ENCODE results near the gene BBX.
A peak's percentile ranks its signal among the peaks of the same experiment; 100 is the strongest.

BBX gene

DNA sequence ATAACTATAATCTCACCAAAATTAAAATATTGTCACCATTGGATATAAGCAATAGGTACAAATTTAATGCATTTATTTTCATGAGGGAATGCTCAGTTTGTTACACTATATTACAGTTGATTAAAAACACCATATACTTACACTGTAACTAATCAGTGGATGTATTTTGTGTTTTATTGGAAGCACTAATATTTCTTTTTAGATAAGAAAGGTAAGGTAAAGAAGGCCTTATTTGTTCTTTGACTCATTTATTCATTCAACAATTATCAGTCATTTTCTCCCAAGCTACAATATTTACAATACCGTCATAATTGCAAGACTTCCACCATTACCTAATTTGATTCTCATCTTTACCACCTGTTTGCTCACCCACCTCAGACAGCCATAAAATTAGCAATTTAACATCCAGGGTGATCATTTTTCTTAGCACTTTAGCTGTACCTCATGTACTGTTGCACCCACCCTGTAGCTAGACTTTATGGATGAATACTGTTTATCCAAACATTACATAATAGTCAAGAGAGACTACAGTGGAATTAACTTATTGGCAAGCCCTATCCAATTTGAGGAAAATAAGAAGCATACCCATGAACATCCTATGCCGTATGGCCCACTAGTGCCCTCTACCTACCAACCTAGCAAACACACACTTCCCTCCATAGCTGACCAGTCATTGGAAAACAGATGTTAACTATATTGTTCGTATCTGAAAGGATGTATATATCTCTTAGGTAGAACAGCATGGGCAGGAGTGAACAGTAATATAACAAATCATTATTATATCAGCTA is 229.6 kb downstream of the BBX start:
- DNase-seq (ENCODE audit: low read depth) = peak; percentile 14

DNA sequence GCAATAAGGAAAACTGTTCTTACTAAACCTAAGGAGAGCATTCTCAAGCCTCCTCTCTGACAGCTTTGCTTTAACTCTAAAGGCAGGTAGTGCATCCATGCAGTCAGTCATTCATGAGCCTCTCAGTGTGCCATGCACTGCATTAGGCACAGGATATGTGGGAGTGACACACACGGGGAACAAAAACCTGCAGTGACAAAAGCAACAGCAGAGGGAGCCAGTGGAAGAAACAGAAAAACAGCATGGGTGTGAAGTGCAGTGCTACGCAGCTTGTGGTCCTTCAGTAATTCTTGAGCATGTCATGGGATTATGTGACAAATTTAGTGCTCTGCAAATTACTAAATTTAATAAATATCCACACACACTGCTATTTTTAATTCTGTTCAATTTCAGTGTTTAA is 230.7 kb downstream of the BBX start:
- peak; percentile 23 for DNase-seq (ENCODE audit: low read depth)

DNA sequence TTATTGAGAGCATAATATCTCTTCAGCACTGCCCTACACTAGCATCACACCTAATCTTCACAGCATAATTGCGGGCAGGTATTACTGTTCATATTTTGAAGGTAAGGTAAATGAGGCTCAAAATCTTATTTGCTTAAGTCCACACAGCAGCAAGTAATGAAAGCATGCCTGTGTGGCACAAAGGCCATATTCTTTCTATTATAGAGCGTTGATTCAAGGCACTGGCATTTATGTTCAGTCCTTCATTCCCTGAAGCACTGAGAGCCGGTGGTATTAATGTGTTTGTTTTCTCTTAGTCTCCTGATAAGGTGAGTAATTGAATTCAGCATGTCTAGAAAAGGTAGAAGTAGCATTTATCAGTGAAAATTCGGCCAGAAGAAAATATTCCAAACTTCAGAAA is 231.2 kb downstream of the BBX start:
- no peak for DNase-seq (ENCODE audit: low read depth)

DNA sequence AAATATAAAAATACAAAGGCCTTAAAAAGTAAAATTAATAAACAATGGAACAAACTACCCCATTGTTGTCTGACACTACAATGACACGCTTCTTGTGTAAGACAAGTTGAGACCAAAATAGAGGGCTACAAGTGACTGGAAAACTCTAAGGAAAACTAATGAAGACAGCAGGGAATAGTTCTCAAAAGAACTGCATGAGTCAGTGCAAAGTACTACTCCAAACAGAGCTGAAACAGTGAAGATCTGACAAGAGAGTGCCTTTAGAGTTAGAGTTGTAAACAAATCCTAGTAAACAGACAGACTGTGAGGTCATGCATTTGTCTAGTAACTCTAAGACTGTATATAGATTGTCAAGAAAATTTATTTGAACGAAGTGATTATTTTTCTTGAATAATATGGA is 233.9 kb downstream of the BBX start:
- no peak for DNase-seq (ENCODE audit: low read depth)

DNA sequence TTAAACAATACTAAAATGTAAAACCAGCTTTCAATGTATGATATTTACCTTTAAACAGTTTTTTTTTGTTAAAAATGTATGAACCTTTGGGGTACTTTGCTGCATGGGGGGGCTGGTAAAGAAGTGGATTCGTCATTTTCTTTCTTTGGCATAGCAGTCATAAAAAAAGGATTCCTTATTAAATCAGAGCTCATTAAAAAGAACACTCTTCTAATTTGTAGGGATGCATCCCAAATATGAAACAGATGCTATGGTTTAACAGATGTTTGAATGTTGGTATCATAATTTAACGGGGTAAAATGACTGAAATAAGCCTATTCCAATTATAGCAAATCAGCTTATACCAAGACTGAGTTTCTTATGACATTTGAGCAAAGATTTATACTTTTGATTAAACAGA is 234.4 kb downstream of the BBX start:
- DNase-seq (ENCODE audit: low read depth) = no peak

DNA sequence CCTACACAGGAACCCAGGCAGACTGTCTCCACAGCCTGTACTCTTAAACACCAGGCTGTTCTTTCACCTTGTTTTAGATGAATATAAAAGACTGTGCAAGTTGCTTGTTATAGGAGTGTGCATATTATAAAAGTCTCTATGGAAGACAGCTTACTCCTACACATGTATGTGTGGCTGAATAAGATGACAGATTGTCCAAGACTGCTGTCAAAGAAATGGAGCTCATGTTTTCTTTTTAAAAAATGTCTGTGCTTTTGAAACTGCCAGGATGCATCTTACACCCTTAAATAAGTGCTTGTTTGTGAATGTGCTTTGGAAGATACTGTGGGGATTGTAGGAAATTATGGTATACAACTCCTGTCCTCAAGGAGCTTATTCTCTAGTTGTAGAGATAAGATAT is 237.4 kb downstream of the BBX start:
- DNase-seq (ENCODE audit: low read depth) = no peak

DNA sequence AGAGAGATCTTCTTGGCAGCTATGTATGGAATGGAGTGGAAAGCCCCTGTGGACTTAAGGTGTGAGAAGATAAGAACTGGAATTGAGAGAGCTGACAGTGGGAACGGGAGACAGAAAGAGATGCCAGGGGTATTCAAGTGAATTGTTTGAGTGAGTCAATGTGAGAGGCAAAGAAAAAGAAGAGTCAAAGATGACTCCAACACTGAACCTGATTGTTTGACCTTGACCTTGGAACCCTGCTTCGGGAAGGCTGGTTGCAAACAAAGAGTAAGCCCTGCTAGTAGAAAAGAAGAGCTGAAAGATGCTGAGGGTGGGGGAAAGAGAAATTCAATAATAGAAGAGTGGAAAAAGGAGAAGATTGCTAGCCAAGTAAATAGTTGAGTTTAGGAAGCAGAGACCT is 238.6 kb downstream of the BBX start:
- no peak for DNase-seq (ENCODE audit: low read depth)

DNA sequence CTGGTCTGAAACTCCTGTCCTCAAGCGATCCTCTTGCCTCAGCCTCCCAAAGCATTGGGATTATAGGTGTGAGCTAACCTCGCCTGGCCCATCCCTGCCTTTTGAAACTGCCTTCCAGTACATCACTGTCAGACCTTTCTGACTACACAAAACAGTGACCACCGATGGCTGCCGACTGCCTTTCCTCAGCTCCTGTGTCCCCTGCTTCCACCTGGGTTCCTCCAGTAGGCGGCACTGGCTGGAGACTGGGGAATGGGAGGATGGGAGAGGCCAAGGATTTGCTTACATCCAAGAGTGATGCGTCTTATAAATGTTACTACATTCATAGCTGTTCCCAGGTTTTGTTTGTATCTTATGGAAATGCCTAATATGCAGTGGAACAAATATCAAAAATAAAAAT is 242.8 kb downstream of the BBX start:
- no peak for DNase-seq (ENCODE audit: low read depth)

DNA sequence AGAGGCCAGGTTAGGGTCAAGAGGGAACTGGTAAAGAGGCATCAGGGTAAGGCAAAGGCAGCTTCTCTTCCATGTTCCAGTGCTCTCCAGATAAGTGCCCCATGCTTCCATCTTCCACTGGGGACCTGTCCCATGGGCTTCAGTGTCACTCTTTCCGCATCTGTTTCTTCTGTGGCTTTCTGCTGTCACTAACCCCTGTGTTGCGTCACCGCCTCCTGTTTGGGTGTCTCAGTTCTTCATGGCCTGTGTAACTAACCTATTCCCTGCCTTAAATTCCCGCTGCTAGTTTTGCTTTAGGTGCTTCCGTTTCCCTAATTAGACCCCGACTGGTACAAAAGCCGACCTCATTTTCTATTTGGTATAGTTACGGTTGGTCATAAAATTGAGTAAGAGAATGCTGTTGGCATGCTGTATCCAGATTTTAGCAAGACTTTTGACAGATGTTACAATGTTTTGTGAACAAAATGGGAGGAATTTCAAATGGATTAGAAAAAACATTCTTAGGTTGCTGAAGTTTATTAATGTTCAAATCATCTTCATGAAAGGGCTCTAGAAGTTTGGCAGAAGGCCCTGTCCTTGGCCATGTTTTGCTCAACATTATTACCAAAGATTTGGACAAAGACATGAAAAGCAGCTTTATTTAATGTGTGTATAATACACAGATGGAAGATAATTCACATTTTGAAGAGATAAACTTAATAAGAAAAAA is 245.3 kb downstream of the BBX start:
- no peak for DNase-seq (ENCODE audit: low read depth)

DNA sequence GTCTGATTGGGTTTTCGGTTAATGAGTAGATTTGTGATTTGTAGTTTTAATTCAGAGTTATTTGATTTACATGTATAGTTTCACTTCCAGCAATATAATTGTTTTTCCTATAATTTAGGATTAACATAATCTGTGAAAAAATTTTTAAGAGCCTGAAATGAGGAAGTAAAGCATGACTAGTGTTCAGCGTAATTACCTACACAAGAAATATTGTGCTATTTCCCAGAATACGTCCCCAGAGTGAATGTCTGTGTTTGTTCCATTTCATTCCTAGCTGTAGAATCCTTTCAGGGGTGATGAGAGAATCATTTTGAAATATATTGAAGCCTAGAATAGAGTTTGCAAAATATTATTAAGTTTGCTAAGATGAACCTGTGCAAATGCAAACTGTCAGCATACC is 247.1 kb downstream of the BBX start:
- DNase-seq (ENCODE audit: low read depth) = no peak

DNA sequence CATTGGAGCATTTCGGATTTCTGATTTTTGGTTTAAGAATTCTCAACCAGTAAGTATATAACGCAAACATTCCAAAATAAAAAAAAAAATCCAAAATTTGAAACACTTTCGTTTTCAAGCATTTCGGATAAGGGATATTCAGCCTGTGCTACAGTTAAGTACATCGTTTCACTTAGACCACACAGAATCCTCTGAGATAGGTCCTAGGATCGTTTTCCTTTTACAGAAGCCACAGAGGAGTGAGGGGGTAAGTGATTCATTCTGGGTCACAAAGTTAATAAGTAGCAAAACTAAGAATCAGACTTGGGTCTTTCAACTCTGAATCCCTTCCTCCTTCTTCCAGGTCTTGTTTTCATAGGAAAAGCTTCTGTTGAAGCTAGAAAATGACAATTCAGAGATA is 249.3 kb downstream of the BBX start:
- peak; percentile 28 for DNase-seq (ENCODE audit: low read depth)

DNA sequence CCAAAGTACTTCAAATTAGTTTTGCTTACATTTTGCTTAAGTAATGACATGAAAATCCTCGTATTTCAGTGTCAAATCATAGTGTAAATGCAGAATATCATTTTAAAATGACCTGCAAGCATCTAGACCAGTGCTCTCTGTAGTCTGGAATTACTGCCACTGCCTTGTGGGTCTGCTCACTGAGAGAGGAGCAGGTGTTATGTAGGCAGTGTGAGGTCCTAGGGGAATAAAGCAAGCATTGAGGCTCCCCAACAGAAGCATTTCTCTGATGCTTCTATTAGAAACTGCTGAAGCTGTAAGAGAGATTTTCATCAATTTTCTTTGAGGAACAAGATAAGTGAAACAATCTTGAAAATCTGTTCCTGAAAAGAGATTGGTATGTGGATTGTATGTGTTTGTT is 253.2 kb downstream of the BBX start:
- DNase-seq (ENCODE audit: low read depth) = no peak

DNA sequence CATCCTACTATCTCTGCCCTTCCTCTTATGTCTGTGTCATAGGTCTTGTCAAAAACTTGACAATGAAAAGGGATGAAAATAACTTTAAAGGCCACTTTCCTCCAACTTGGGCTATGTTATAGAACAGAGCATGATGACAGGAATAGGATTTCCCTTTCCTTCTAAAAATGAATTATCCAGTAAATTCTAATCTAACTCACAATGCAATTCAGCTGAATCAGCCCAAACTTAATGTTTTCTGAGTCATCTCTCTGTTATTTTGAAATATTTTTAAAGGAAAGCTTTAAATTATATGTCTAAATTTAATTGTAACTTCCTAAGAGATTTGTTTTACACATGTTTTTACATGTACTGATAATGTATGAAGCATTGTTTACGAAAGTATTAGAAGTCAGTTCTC is 258.5 kb downstream of the BBX start:
- DNase-seq (ENCODE audit: low read depth) = no peak

DNA sequence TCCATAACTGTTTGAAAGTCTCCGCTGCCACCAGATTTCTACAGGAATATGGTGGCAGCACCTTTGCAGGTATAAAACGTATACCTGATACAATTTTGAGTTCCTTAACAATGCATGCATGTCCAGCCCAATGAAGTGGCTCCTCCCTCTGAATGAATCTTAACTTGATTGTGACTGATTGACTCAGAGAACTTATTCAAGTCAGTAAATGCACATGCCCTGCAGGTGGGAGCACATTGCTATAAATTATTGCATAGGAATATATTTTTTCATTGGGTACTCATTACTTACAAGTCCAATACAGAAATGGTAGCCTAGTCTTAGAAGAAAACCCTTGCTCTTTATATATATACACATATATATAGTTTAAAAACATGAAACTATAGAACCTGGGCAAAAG is 259.3 kb downstream of the BBX start:
- DNase-seq (ENCODE audit: low read depth) = no peak

DNA sequence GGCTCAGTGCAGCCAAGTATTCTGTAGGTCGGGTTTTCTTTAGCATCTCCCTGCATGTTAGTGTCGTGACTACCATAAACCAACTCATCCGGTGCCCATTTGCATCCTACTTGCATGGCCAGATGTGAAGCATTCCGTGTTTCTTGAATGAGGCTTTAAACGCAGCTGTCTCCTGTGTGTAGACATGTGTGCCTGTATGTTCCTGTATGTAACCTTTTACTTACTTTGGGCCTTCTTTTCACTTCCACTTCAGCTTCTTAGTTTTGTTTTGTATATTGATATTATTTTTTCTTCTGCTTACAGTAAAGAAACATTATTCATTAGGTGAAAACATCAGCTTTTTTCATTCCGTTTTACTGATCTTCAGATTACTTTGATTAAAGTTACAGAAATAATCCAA is 267.9 kb downstream of the BBX start:
- no peak for DNase-seq (ENCODE audit: low read depth)

DNA sequence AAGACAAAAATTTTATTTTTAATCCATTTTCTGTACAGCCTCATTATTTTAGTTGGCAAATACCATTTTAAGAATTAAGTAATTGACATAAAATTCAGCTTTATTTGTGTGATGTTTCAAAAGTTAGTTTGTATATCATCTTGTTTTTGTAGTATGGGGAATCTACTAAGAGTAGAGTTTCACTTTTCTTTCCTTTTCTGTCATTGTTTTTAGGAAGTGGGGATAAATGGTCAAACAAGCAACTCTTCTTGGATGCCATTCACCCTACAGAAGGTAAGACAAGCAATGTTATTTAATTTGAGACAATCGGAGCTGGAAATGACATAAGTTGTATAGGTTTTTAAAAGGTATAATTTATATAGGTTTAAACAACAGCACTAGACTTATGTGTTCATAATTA is 268.3 kb downstream of the BBX start:
- no peak for DNase-seq (ENCODE audit: low read depth)

DNA sequence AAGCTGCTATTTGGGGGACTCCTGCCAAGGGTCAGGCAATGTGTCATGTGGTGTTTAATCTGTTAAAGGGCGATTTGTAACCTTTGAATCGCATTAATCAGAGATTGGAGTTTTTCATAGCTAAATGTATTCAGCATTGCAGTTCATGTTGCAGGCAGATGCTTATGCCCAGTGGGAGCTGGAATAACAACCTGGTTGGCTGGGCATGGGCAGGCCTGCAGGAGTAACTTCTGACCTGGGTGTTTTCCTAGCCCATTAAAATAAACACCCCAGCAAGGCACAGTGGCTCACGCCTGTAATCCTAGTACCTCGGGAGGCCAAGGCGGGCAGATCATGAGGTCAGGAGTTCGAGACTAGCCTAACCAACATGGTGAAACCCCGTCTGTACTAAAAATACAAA is 268.7 kb downstream of the BBX start:
- no peak for DNase-seq (ENCODE audit: low read depth)

DNA sequence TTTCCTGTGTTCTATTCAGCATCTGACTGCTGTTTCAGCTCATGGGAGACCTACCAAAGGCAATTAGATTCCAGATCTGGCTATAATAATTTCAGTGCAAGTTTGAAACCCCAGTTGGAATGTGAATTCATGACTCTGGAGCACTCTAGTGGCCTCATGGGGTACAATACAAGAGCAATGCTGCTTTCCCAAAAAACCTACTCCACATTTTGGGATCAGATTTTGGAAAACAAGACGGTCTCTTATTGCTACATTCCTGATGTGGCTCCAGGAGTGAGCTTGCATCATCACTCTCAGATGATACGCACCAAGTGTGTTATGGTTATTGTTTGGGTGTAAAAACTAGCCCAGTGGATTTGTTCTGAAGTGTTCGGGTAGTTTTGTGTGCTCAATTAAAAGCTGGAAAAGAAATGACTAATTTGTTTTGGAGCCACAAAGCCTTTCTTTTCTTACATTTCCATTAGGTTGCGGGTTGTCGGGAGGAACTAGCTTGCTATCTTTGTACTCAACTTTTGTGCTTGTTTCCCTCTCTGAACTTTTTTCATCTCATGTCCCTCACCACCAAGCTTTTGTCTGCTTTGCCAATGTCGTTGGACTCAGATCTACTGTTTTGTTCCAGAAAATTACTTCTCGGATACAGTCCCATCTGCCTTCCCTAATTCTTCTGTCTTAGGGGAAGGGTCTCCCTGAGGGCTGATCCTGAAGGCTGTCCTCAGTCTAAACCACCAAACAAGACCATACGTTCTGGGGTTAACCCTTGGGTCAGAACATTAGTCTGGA is 272.1 kb downstream of the BBX start:
- DNase-seq (ENCODE audit: low read depth) = peak; percentile 31

DNA sequence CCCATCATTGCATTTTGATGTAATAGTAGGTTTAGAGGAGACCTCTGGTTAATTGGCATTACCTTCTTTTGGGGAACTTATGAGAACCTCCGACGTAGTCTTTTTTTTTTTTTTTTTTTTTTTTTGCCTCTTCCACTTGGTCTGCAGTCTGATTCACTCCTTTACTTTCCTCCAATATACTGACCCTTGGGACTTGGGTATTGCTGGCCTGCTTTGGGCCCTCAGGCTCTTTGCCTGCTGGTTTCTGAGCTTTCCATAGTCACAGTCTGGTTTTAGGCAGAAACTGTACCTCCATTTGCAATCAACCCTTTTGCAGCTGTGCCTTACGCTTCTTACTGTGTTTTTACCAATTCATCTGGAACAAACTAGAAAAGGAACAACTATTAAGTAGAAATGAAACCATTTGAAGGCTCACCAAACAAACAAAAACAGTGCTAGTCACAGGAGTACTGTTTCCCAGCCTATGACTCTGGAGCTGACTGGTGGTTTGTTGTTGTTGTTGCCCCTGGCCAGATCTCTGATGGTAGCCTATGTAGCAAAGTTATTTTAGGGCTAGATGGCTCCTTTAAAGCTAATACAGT is 272.8 kb downstream of the BBX start:
- no peak for DNase-seq (ENCODE audit: low read depth)

DNA sequence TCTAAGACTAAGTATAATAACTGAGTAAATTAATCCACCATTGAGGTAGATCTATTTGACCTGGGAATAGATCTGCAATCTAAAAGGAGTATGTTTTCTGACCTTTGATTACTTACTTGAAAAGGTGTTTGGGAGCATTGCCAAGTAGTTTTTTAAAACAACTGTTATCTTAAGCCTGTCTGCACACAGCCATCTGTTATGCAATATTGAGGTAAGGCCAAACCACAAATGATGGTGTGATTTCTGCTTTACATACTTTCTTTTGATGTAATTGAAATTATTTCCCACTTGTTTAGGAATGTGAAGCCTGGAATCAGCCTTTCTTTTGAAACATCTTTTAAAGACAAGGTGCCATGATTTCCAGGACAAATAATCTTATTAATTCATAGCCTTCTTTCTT is 274.0 kb downstream of the BBX start:
- no peak for DNase-seq (ENCODE audit: low read depth)

DNA sequence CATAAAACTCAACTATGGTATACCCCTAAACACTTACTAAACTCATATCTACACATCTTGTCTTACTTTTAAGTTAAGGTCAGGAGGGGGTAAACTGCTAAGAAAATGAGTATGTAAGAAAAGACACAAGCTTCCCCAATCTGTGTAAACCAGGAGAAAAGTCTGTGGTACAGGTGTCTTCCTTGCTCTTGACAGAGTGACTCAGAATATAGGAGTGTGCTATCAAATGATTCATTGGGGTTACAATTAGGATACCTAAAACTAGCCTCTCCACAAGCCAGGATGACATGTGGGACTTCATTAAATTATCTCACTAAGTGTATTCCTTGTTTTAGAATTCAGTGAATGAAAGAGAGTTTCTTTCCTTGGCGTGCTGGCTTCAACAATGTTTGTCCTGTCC is 274.8 kb downstream of the BBX start:
- DNase-seq (ENCODE audit: low read depth) = no peak

DNA sequence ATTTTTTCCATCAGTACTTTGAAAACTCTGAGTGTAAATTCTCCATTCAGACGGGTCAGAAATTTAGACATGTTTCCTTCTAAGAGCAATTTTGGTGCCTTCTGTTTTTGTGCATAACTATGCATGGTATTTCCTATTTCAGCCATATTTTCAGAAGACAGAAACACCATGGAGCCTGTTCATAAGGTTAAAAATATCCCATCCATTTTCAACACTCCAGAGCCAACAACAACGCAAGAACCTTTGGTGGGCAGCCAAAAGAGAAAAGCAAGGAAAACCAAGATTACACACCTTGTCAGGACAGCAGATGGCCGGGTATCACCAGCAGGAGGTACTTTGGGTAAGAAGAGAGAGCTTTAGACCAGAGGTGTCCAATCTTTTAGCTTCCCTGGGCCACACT is 275.6 kb downstream of the BBX start:
- DNase-seq (ENCODE audit: low read depth) = no peak

DNA sequence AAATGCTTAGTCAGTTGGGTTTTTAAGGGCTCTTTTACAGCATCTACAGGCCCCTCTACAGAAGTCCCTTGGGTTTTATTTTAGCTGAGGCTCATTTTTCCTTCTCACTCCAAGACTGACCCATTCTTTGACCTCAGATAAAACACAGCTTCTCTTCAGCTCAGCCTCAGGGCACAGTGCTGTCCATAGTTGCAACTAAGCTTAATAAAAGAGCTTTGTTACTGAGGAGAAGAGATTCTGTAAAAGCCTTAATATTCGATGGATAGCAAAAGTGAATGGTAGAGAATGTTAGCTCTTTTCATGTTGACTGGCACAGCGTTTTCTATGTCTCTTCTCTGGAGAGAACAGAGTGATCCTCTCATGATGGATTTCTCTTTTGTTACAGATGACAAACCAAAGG is 277.9 kb downstream of the BBX start:
- no peak for DNase-seq (ENCODE audit: low read depth)

Data from stromal cell of bone marrow (primary cell).